GM12891 (cell line): ENCODE results near the gene ZBTB45.

Source experiments
- DNase-seq: peaks from one replicate; pipeline ENCODE4 v3.0.0; 2011; ENCODE audit warnings: low spot score; ENCODE audit not compliant: insufficient read length
- FAIRE-seq: peaks from 2 replicates; lab custom pipeline; 2011; peaks lifted over from hg19 to GRCh38; lab: Jason Lieb, UNC
- PAX5 ChIP-seq: IDR thresholded peaks from 2 replicates; pipeline ENCODE4 v1.6.1; 2011; ENCODE audit warnings: low read length, moderate library complexity, mild to moderate bottlenecking; ENCODE audit not compliant: insufficient read depth, severe bottlenecking
- POLR2A ChIP-seq: IDR thresholded peaks from 2 replicates; pipeline ENCODE4 v1.6.1; 2011; ENCODE audit warnings: low read depth, low read length, control low read depth
- POLR2AphosphoS5 ChIP-seq: IDR thresholded peaks from 2 replicates; pipeline ENCODE4 v1.6.1; 2011; ENCODE audit warnings: low read depth, low read length, control low read depth
- POU2F2 ChIP-seq: IDR thresholded peaks from 2 replicates; pipeline ENCODE4 v1.6.1; 2011; ENCODE audit warnings: low read depth, mild to moderate bottlenecking, control low read depth, low read length, moderate library complexity
- SPI1 ChIP-seq: IDR thresholded peaks from 2 replicates; pipeline ENCODE4 v1.6.1; 2011; ENCODE audit warnings: low read depth, low read length, control low read depth
- TAF1 ChIP-seq: IDR thresholded peaks from 2 replicates; pipeline ENCODE4 v1.6.1; 2011; ENCODE audit warnings: low read depth, low read length, control low read depth

ZBTB45 gene

DNA sequence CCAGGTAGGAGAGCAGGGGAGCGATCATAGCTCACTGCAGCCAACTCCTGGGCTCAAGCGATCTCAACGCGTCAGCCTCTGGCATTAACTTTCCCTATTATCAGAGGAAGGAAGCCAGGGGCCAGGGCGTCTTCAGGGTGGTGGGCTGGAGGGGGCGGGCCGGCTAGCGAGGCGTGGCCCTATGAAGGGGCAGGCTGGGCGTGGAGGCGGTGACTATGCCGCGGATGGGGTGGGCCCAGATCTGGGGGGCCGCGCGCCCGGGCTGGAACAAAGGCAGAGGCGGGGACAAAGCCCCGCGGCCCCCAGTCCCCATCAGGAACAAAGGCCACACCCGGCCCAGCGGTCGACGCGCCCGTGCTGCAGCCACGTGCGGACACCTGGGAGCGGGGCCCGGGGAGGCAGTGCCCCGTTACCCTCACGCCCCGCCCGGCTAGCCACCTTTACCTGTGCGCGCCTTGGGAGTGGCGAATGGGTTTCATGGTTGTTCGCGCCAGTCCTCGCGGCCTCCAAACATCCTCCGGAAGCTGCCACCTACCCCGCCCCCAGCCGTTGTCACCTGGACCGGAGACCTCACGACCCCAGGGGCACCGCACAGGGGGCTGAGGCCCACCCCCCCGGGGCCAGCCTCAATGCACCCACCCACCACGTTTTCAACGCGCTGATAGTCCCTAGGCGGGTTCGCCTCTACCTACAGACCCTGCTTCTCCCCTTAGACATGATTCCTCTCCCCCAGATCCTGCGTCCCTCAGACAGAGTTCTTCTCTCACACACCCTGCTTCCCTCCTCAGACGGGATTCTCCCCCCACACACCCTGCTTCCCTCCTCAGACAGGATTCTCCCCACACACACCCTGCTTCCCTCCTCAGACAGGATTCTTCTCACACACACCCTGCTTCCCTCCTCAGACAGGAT, 18.9 kb upstream of the ZBTB45 start:
- TF ChIP-seq POU2F2, result no peak
- no peak for TF ChIP-seq POLR2A
- TF ChIP-seq SPI1, result no peak
- no peak for TF ChIP-seq TAF1
- TF ChIP-seq POLR2AphosphoS5, result no peak
- TF ChIP-seq PAX5, result no peak
- no peak for DNase-seq
- no peak for FAIRE-seq

DNA sequence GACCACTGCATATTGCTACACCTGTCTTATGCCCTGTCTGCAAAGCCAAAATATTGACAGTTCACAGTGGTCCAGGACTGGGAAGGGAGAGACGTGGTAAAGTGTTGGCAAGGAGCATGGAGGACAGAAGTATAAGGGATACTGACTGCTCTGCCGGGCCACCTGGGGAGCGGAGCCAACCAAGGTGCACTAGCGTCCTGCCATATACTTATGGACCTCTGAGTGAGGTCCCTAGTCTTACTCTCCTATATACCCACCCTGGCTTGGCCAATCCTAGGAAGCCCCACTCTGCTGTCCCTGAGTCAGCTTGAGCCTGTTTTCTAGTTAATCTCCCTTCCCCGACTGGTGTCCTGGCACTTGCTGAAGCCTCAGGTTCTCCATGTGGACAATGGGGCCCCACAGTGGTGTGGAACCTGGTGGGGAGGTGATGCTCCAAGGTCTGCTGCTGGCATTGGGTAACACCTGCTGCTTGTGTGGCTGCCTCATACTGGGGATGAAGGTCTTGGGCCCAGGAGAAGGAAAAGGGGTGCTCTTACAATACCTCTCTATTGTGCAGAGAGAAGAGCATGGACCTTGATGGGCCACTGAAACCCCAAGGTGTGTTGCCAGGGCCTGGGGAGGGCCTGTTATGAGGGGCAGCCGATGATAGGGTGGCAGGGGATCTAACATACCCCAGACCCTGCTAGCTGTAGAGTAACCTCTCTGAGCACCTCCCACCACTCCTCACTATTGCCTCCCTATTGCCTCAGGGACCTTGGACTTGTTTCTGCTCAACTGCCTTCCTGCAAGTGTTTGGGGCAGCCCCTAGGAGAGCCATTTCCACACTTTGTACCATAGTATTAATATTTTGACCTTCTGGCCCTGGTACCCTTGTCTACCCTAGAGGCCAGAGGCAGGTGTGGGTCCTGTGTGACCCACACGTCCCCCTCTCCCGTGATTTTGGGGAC, 17.5 kb upstream of the ZBTB45 start:
- DNase-seq (no peak), FAIRE-seq (no peak)
- TF ChIP-seq PAX5, result no peak
- no peak for TF ChIP-seq POLR2A
- TF ChIP-seq POLR2AphosphoS5, result no peak
- no peak for TF ChIP-seq POU2F2
- TF ChIP-seq SPI1, result no peak
- TF ChIP-seq TAF1, result no peak

DNA sequence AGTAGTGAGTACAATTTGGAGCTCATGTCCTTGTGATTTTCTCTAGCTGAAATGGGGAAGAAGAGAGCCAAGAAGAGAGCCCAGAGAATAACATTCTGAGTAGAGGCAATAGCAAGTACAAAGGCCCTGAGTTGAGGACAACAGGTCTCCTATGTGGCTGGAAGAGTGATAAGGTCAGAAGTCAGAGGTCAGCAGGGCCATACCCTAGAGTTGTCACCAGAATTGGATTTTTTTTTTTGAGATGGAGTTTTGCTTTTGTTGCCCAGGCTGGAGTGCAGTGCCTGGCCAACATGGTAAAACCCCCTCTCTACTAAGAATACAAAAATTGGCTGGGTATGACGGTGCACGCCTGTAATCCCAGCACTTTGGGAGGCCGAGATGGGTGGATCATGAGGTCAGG, 16.2 kb upstream of the ZBTB45 start:
- DNase-seq (no peak), FAIRE-seq (no peak)
- no peak for TF ChIP-seq PAX5
- TF ChIP-seq SPI1, result no peak
- TF ChIP-seq POLR2AphosphoS5, result no peak
- no peak for TF ChIP-seq TAF1
- TF ChIP-seq POU2F2, result no peak
- no peak for TF ChIP-seq POLR2A

DNA sequence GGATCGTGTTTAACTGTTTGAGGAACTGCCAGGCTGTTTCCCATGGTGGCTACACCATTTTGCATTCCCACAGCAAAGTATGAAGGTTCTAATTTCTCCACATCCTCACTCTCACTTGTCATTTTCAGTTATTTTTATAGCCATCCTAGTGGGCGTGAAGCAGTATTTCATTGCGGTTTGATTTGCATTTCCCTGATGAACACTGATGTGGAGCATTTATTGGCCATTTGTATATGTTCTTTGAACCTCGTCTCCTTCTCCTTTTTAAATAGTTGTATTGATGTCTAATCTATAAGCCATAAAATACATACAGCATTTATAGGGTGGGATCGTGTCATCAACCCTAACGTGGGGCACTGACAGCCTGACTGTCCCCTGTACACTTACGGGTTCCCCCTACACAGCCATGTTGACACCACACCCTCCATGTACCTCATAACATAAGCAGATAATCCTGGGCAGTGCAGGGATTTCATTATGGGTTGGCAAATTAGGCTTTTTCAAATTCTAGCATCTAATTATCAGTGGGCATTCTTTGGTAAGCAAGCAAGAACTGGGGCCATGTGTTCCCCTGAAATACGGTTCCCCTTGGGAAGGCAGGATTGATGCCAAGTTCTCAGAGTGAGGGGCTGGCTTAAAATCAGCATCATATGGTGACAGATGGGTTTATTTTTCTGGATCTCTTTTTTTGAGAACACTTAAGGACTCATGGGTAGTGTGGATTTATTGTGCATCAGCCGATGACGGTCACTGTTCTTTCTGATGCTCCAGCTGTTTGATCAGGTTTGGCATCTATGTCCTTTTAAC, 11.6 kb upstream of the ZBTB45 start:
- TF ChIP-seq POLR2AphosphoS5 (no peak), POLR2A (no peak), PAX5 (no peak), POU2F2 (no peak), SPI1 (0 out of 2 replicates have a peak, but pooled peaks have one; percentile 11)
- no peak for DNase-seq
- FAIRE-seq, result no peak

DNA sequence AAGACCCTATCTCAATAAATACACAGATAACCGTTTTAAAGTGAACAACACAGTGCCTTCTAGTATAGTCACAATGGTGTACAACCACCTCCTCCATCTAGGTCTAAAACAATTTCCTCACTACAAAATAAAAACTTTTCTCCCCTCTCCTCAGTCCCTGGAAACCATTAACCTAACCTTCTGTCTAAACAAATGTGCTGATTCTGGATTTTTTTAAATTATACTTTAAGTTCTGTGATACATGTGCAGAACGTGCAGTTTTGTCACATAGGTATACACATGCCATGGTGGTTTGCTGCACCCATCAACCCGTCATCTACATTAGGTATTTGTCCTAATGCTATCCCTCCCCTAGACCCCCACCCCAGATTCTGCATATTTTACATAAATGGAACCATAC, 9.8 kb upstream of the ZBTB45 start:
- no peak for TF ChIP-seq TAF1
- no peak for TF ChIP-seq PAX5
- TF ChIP-seq POLR2A, result no peak
- TF ChIP-seq POLR2AphosphoS5, result no peak
- no peak for TF ChIP-seq POU2F2
- TF ChIP-seq SPI1, result no peak
- no peak for FAIRE-seq

DNA sequence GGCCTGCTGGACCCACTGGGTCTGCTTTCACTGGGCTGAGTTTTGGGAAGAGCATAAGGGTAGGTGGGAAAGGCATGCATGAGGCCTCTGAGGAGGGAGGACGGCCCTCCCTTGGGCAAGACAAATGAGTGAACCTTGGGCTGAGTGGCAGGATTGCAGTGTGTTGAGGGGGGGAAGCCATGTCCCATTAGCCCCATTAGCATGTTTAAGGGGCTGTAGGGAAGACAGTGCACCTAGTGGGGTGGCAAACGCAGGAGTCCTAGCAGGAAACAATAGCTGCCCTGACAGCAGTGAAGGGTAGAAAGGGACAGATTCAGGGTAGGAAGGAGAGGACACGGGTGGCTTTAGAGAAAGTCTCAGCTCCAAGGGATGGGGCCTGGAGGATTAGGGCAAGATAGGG, 3.1 kb upstream of the ZBTB45 start:
- TF ChIP-seq SPI1 (no peak), POLR2AphosphoS5 (no peak), PAX5 (no peak), POLR2A (no peak)
- DNase-seq, result no peak
- FAIRE-seq, result no peak

More for the DNA sequence above, 9.8 kb upstream of the ZBTB45 start:
- DNase-seq, result no peak

DNA sequence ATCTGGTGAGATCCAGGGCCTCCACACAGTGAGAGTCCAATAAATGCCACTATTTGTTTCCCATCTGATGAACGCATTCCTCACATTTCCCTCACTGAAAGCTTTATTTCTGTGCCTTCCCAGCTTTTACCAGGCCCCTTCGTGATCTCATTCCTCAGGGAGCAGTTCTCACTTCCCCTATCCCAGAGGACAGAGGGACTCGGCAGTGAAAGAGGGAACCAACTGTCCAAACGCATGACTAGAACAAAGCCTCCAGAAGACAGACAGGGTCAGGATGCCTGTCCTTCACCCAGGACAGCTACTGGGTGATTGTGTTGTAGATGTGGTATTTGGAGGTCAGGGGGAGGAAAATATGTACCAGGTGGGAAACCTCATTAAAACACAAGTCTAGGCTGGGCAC, 2.0 kb upstream of the ZBTB45 start:
- TF ChIP-seq TAF1 (no peak), PAX5 (no peak), SPI1 (no peak), POLR2A (no peak), POLR2AphosphoS5 (no peak), POU2F2 (no peak)
- DNase-seq (no peak), FAIRE-seq (no peak)

DNA sequence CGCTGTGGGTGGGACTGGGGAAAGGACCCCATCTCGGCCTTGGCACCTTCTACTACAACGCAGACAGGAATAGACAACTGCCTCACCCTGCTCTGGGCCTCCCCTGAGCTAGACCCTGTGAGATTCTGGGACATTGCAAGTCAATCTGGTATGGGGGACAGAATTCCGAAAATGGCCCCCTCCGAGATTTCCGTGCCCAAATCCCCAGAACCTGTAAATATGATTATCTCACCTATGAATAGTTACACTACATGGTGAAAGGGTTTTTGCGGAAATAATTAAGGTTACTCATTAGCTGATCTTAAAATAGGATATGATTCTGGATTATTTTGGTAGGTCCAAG, 618 bp upstream of the ZBTB45 start:
- DNase-seq, result no peak
- peak; percentile 31 for FAIRE-seq
- TF ChIP-seq TAF1 (no peak), SPI1 (no peak)

DNA sequence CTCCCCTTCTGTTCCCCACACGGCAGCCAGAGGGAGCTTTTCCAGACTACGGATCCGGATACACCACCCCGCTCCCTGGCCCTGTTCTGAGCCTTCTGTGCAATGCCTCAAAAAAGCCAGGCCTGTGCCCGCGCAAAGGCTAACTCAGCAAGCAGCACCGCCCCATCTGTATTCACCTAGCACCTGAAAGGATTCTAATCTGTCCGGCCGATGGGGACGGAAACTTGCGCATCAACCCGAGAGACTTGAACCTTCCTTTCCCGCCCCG, 589 bp downstream of the ZBTB45 start:
- FAIRE-seq (peak; percentile 75), DNase-seq (no peak)
- TF ChIP-seq PAX5, result no peak
- no peak for TF ChIP-seq POLR2A
- TF ChIP-seq TAF1, result no peak
- no peak for TF ChIP-seq POLR2AphosphoS5
- no peak for TF ChIP-seq SPI1
- TF ChIP-seq POU2F2, result no peak
